ENCODE measurements around the gene CCDC177. TPM values are rescaled to one million over a fixed set of nuclear protein-coding genes. Genes with fewer than 3 reads are reported as not detected.

CCDC177 gene
- total RNA-seq, 1 experiment from 2014 or later, result 2.1 TPM

GRCh38 chr14:69620211-69620611, 45.5 kb upstream of the CCDC177 start:
- no peak for TF ChIP-seq NFATC4 (CRISPR knock-in tag; IDR thresholded peaks at IDR 0.05)
- DNase-seq (ENCODE audit: low spot score), result no peak
- Mint-ChIP-seq H3K36me3 (no peaks in the 10 kb centered on the region), H3K4me1 (peaks cover 27% of the 10 kb centered on the region), H3K27ac (no peak overlapping the region), H3K4me3 (no peak overlapping the region), H3K27me3 (ENCODE audit: low read depth) (no peaks in the 10 kb centered on the region), H3K9me3 (no peaks in the 10 kb centered on the region)
- ATAC-seq, result no peak
- ChIA-PET POLR2A (no interaction called here), CTCF (no interaction called here)

- Mint-ChIP-seq H3K27me3 (ENCODE audit: low read depth) (no peaks in the 10 kb centered on the region; the same call in 1 of the 2 replicates), H3K4me1 (peaks cover 31% of the 10 kb centered on the region), H3K4me3 (no peak overlapping the region)
Observed at GRCh38 chr14:69619012-69619411, 44.3 kb upstream of the CCDC177 start.

DNA sequence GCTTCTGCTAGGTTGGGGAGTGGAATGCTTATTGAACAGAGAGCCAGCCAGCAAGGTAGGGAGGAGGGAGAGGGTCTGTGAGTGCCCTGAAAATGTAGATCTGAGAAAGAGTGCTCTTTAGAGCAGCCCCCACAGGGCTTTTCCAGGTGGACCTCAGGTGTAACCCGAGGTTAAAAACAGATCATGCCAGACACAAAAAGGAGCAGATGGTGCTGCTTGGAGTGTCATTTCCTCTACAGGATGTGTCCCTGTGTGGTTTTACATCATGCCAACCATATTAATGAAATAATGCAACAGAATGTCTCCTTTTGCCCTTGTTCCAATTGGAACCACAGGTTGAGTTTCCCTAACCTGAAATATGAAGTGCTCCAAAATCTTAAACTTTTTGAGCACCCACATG, 43.1 kb upstream of the CCDC177 start:
- DNase-seq (ENCODE audit: low spot score) (no peak), ATAC-seq (no peak)
- Mint-ChIP-seq H3K9me3 (no peaks in the 10 kb centered on the region), H3K27me3 (ENCODE audit: low read depth) (peaks cover 4% of the 10 kb centered on the region), H3K27ac (no peak overlapping the region), H3K4me3 (no peak overlapping the region), H3K4me1 (peaks cover 40% of the 10 kb centered on the region), H3K36me3 (no peaks in the 10 kb centered on the region)
- no peak for TF ChIP-seq PRDM15 (CRISPR knock-in tag; IDR thresholded peaks at IDR 0.05)
- ChIA-PET POLR2A (no interaction called here), CTCF (no interaction called here)

More at GRCh38 chr14:69619012-69619411, 44.3 kb upstream of the CCDC177 start:
- Mint-ChIP-seq H3K27ac (no peak overlapping the region), H3K36me3 (no peaks in the 10 kb centered on the region), H3K9me3 (no peaks in the 10 kb centered on the region)
- TF ChIP-seq MAX (CRISPR knock-in tag; IDR thresholded peaks at IDR 0.05) (no peak), HMGXB4 (CRISPR knock-in tag; IDR thresholded peaks at IDR 0.05) (no peak), ATF1 (CRISPR knock-in tag; IDR thresholded peaks at IDR 0.05) (no peak), ZBTB21 (CRISPR knock-in tag; IDR thresholded peaks at IDR 0.05; ENCODE audit: borderline replicate concordance) (no peak), PRRX2 (CRISPR knock-in tag; IDR thresholded peaks at IDR 0.05) (no peak), ZNF232 (CRISPR knock-in tag; IDR thresholded peaks at IDR 0.05) (no peak), NR2C2 (CRISPR knock-in tag; IDR thresholded peaks at IDR 0.05) (no peak), EMX1 (CRISPR knock-in tag; IDR thresholded peaks at IDR 0.05) (no peak)
- TF ChIP-seq, protein P1, sequence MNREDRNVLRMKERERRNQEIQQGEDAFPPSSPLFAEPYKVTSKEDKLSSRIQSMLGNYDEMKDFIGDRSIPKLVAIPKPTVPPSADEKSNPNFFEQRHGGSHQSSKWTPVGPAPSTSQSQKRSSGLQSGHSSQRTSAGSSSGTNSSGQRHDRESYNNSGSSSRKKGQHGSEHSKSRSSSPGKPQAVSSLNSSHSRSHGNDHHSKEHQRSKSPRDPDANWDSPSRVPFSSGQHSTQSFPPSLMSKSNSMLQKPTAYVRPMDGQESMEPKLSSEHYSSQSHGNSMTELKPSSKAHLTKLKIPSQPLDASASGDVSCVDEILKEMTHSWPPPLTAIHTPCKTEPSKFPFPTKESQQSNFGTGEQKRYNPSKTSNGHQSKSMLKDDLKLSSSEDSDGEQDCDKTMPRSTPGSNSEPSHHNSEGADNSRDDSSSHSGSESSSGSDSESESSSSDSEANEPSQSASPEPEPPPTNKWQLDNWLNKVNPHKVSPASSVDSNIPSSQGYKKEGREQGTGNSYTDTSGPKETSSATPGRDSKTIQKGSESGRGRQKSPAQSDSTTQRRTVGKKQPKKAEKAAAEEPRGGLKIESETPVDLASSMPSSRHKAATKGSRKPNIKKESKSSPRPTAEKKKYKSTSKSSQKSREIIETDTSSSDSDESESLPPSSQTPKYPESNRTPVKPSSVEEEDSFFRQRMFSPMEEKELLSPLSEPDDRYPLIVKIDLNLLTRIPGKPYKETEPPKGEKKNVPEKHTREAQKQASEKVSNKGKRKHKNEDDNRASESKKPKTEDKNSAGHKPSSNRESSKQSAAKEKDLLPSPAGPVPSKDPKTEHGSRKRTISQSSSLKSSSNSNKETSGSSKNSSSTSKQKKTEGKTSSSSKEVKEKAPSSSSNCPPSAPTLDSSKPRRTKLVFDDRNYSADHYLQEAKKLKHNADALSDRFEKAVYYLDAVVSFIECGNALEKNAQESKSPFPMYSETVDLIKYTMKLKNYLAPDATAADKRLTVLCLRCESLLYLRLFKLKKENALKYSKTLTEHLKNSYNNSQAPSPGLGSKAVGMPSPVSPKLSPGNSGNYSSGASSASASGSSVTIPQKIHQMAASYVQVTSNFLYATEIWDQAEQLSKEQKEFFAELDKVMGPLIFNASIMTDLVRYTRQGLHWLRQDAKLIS (CRISPR knock-in tag; IDR thresholded peaks at IDR 0.05; ENCODE audit: borderline replicate concordance), result no peak
- no peak for DNase-seq (ENCODE audit: low spot score)
- ChIA-PET POLR2A (no interaction called here), CTCF (no interaction called here)
- ATAC-seq, result no peak

- CTCF ChIA-PET, result no interaction called here
- H3K36me3 Mint-ChIP-seq, result no peaks in the 10 kb centered on the region
- no peaks in the 10 kb centered on the region for H3K9me3 Mint-ChIP-seq
- ATAC-seq, result no peak
- peaks cover 10% of the 10 kb centered on the region for H3K27me3 Mint-ChIP-seq (ENCODE audit: low read depth)
- POLR2A ChIA-PET, result no interaction called here
- no peak for DNase-seq (ENCODE audit: low spot score)
- H3K27ac Mint-ChIP-seq, result no peak overlapping the region
- H3K4me3 Mint-ChIP-seq, result no peak overlapping the region
- H3K4me1 Mint-ChIP-seq, result peaks cover 46% of the 10 kb centered on the region
- TF ChIP-seq GABPB1 (CRISPR knock-in tag; IDR thresholded peaks at IDR 0.05) (no peak), TEAD4 (CRISPR knock-in tag; IDR thresholded peaks at IDR 0.05) (no peak), FOXK1 (CRISPR knock-in tag; IDR thresholded peaks at IDR 0.05) (no peak), ZNF219 (CRISPR knock-in tag; IDR thresholded peaks at IDR 0.05; ENCODE audit: borderline replicate concordance) (no peak), MAX (CRISPR knock-in tag; IDR thresholded peaks at IDR 0.05) (no peak), GRHL2 (CRISPR knock-in tag; IDR thresholded peaks at IDR 0.05; ENCODE audit: insufficient replicate concordance, severe bottlenecking) (no peak), SMAD3 (CRISPR knock-in tag; IDR thresholded peaks at IDR 0.05; ENCODE audit: borderline replicate concordance) (no peak)
- TF ChIP-seq, protein P2, sequence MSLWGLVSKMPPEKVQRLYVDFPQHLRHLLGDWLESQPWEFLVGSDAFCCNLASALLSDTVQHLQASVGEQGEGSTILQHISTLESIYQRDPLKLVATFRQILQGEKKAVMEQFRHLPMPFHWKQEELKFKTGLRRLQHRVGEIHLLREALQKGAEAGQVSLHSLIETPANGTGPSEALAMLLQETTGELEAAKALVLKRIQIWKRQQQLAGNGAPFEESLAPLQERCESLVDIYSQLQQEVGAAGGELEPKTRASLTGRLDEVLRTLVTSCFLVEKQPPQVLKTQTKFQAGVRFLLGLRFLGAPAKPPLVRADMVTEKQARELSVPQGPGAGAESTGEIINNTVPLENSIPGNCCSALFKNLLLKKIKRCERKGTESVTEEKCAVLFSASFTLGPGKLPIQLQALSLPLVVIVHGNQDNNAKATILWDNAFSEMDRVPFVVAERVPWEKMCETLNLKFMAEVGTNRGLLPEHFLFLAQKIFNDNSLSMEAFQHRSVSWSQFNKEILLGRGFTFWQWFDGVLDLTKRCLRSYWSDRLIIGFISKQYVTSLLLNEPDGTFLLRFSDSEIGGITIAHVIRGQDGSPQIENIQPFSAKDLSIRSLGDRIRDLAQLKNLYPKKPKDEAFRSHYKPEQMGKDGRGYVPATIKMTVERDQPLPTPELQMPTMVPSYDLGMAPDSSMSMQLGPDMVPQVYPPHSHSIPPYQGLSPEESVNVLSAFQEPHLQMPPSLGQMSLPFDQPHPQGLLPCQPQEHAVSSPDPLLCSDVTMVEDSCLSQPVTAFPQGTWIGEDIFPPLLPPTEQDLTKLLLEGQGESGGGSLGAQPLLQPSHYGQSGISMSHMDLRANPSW (CRISPR knock-in tag; conservative IDR thresholded peaks at IDR 0.05; ENCODE audit: low read depth), result no peak
Observed at GRCh38 chr14:69616408-69616773, 41.7 kb upstream of the CCDC177 start.
